Loucy (cell line): ENCODE measurements around the gene FSHB.
"Not testable (repeated sequence)": the region's sequence is repeated elsewhere in the genome, so short reads cannot be mapped to it uniquely, and the experiment has no call there.

Experiments used
- H2AFZ ChIP-seq: fragments of 200-600 bp; sonication (generic); 2 replicates; pipeline ENCODE4 v1.6.0; 2016; ENCODE audit warnings: antibody characterized with exemption, mild to moderate bottlenecking, low read length, moderate library complexity
- H3F3A ChIP-seq: fragments of 200-600 bp; 2 replicates; pipeline ENCODE4 v1.6.0; 2016; ENCODE audit warnings: antibody characterized with exemption, low read depth, mild to moderate bottlenecking
- H3K27me3 ChIP-seq: fragments of 200-600 bp; sonication (generic); 2 replicates; pipeline ENCODE4 v1.6.1; 2014; ENCODE audit warnings: low read length, mild to moderate bottlenecking; ENCODE audit not compliant: insufficient read depth, poor library complexity, severe bottlenecking
- H3K36me3 ChIP-seq: fragments of 200-600 bp; sonication (generic); 2 replicates; pipeline ENCODE4 v1.6.1; 2016; ENCODE audit warnings: low read length; ENCODE audit not compliant: insufficient read depth
- H3K4me1 ChIP-seq: fragments of 200-600 bp; sonication (generic); 2 replicates; pipeline ENCODE4 v1.5.1; 2014; ENCODE audit warnings: low read length, mild to moderate bottlenecking; ENCODE audit not compliant: insufficient read depth, poor library complexity, severe bottlenecking
- H3K4me2 ChIP-seq: fragments of 200-600 bp; sonication (generic); 2 replicates; pipeline ENCODE4 v1.6.0; 2014; ENCODE audit warnings: antibody characterized with exemption, low read length, low read depth, mild to moderate bottlenecking; ENCODE audit not compliant: poor library complexity, severe bottlenecking
- H3K4me3 ChIP-seq: fragments of 200-600 bp; sonication (generic); 2 replicates; pipeline ENCODE4 v1.5.1; 2014; ENCODE audit warnings: low read length, mild to moderate bottlenecking, mixed read lengths; ENCODE audit not compliant: poor library complexity, severe bottlenecking
- H3K79me2 ChIP-seq: fragments of 200-600 bp; sonication (generic); 2 replicates; pipeline ENCODE4 v1.6.1; 2014; ENCODE audit warnings: low read length; ENCODE audit not compliant: insufficient read depth
- H3K9ac ChIP-seq: fragments of 200-600 bp; sonication (generic); 2 replicates; pipeline ENCODE4 v1.6.0; 2014; ENCODE audit warnings: mild to moderate bottlenecking, low read depth, low read length, moderate library complexity; ENCODE audit not compliant: poor library complexity, severe bottlenecking
- H3K9me2 ChIP-seq: fragments of 200-600 bp; sonication (generic); replicated peaks from 2 replicates; pipeline ENCODE4 v1.6.1; 2016; ENCODE audit warnings: low read depth, low read length, mixed read lengths
- H3K9me3 ChIP-seq: fragments of 200-600 bp; sonication (generic); 2 replicates; pipeline ENCODE4 v1.6.1; 2014; ENCODE audit warnings: mild to moderate bottlenecking, antibody characterized with exemption, low read length, low read depth; ENCODE audit not compliant: insufficient read depth
- H4K20me1 ChIP-seq: fragments of 200-600 bp; sonication (generic); 2 replicates; pipeline ENCODE4 v1.6.0; 2014; ENCODE audit warnings: antibody characterized with exemption, low read length, mild to moderate bottlenecking; ENCODE audit not compliant: insufficient read depth, poor library complexity, severe bottlenecking
- CTCF ChIP-seq: fragments of 200-600 bp; sonication (generic); conservative IDR thresholded peaks from 2 replicates; pipeline ENCODE4 v1.5.1; 2014; ENCODE audit warnings: mild to moderate bottlenecking, antibody characterized with exemption, low read length
- EZH2phosphoT487 ChIP-seq: fragments of 200-600 bp; IDR thresholded peaks from 2 replicates; pipeline ENCODE4 v1.6.1; 2018; ENCODE audit warnings: antibody characterized with exemption, mild to moderate bottlenecking, moderate library complexity, borderline replicate concordance

The FSHB gene

GRCh38 chr11:30258679-30259078 is 27.9 kb downstream of the FSHB start:
- no peak overlapping the region for H3K4me3 ChIP-seq
- TF ChIP-seq CTCF (no peak), EZH2phosphoT487 (no peak)
- no peaks in the 10 kb centered on the region for H3K9me3 ChIP-seq
- H3F3A ChIP-seq = no peaks in the 10 kb centered on the region
- H2AFZ ChIP-seq = no peak overlapping the region
- no peaks in the 10 kb centered on the region for H4K20me1 ChIP-seq
- no peaks in the 10 kb centered on the region for H3K79me2 ChIP-seq
- no peaks in the 10 kb centered on the region for H3K27me3 ChIP-seq
- no peaks in the 10 kb centered on the region for H3K36me3 ChIP-seq
- no peak overlapping the region for H3K4me2 ChIP-seq
- no peak overlapping the region for H3K9ac ChIP-seq
- no peaks in the 10 kb centered on the region for H3K9me2 ChIP-seq
- peaks cover 23% of the 10 kb centered on the region for H3K4me1 ChIP-seq

- no peaks in the 10 kb centered on the region for H3K36me3 ChIP-seq
- H3K27me3 ChIP-seq = no peaks in the 10 kb centered on the region
- no peak overlapping the region for H3K9ac ChIP-seq
- H3K4me2 ChIP-seq = no peak overlapping the region
- no peaks in the 10 kb centered on the region for H4K20me1 ChIP-seq
- no peak overlapping the region for H2AFZ ChIP-seq
- no peaks in the 10 kb centered on the region for H3K9me2 ChIP-seq
- no peak overlapping the region for H3K4me3 ChIP-seq
- H3K4me1 ChIP-seq = peaks cover 5% of the 10 kb centered on the region
- H3F3A ChIP-seq = no peaks in the 10 kb centered on the region
- no peaks in the 10 kb centered on the region for H3K9me3 ChIP-seq
- no peaks in the 10 kb centered on the region for H3K79me2 ChIP-seq
- TF ChIP-seq CTCF (no peak), EZH2phosphoT487 (no peak)
Observed at GRCh38 chr11:30260813-30261212, 30.0 kb downstream of the FSHB start.

- TF ChIP-seq CTCF (no peak), EZH2phosphoT487 (no peak)
- Histone ChIP-seq H3K9me3 (no peaks in the 10 kb centered on the region), H3K9ac (no peak overlapping the region), H3K4me2 (no peak overlapping the region), H4K20me1 (no peaks in the 10 kb centered on the region), H3K36me3 (no peaks in the 10 kb centered on the region), H2AFZ (no peak overlapping the region), H3K4me3 (no peak overlapping the region), H3F3A (no peaks in the 10 kb centered on the region), H3K9me2 (no peaks in the 10 kb centered on the region), H3K79me2 (no peaks in the 10 kb centered on the region), H3K27me3 (no peaks in the 10 kb centered on the region), H3K4me1 (no peaks in the 10 kb centered on the region)
Observed at GRCh38 chr11:30261821-30262220, 31.0 kb downstream of the FSHB start.

- H3K9ac ChIP-seq, H3F3A ChIP-seq, H2AFZ ChIP-seq, H3K4me2 ChIP-seq, H3K4me1 ChIP-seq, H3K79me2 ChIP-seq, H3K9me2 ChIP-seq, H4K20me1 ChIP-seq, H3K36me3 ChIP-seq, H3K27me3 ChIP-seq, H3K9me3 ChIP-seq, H3K4me3 ChIP-seq: not testable (repeated sequence)
Observed at GRCh38 chr11:30268638-30269037, 37.8 kb downstream of the FSHB start.
